Measurements from ENCODE around the gene SNX7.

Gene SNX7

GRCh38 chr1:98661544-98662355 is at the start of gene SNX7:
TSS of gene SNX7 (plus strand) at chr1:98661721. CDS start at chr1:98661732, 11 bp downstream.
- Histone ChIP-seq H3K27me3 (ENCODE audit: insufficient read depth, low read length) (no peaks in the 10 kb centered on the region), H3K79me2 (ENCODE audit: control insufficient read depth, insufficient read depth, low read length, unreplicated experiment) (peaks cover 38% of the 10 kb centered on the region), H2AFZ (ENCODE audit: low read length, unreplicated experiment) (peak within 1 kb of the TSS; percentile 72), H3K27ac (ENCODE audit: low read depth, low read length) (peak within 1 kb of the TSS; percentile 46), H3K36me3 (ENCODE audit: insufficient read depth, low read length) (no peaks in the 10 kb centered on the region), H3K4me1 (ENCODE audit: control insufficient read depth, insufficient read depth, low read length, unreplicated experiment) (peaks cover 10% of the 10 kb centered on the region), H3K4me3 (ENCODE audit: low read depth, low read length) (peak within 1 kb of the TSS; percentile 83)

GRCh38 chr1:98637316-98637715 is 24.2 kb upstream of the SNX7 start:
- Histone ChIP-seq H2AFZ (ENCODE audit: low read length, unreplicated experiment) (no peak overlapping the region), H3K4me3 (ENCODE audit: low read depth, low read length) (no peak overlapping the region)

GRCh38 chr1:98638185-98638584 is 23.3 kb upstream of the SNX7 start:
- Histone ChIP-seq H3K79me2 (ENCODE audit: control insufficient read depth, insufficient read depth, low read length, unreplicated experiment) (no peaks in the 10 kb centered on the region), H3K4me1 (ENCODE audit: control insufficient read depth, insufficient read depth, low read length, unreplicated experiment) (no peaks in the 10 kb centered on the region), H3K27me3 (ENCODE audit: insufficient read depth, low read length) (no peaks in the 10 kb centered on the region; the same call in 1 of the 2 replicates), H2AFZ (ENCODE audit: low read length, unreplicated experiment) (no peak overlapping the region), H3K27ac (ENCODE audit: low read depth, low read length) (no peak overlapping the region), H3K4me3 (ENCODE audit: low read depth, low read length) (no peak overlapping the region), H3K36me3 (ENCODE audit: insufficient read depth, low read length) (no peaks in the 10 kb centered on the region)

More at GRCh38 chr1:98637316-98637715, 24.2 kb upstream of the SNX7 start:
- no peaks in the 10 kb centered on the region; the same call in 1 of the 2 replicates for H3K27me3 ChIP-seq (ENCODE audit: insufficient read depth, low read length)
- H3K4me1 ChIP-seq (ENCODE audit: control insufficient read depth, insufficient read depth, low read length, unreplicated experiment), result no peaks in the 10 kb centered on the region
- no peaks in the 10 kb centered on the region for H3K79me2 ChIP-seq (ENCODE audit: control insufficient read depth, insufficient read depth, low read length, unreplicated experiment)
- no peak overlapping the region for H3K27ac ChIP-seq (ENCODE audit: low read depth, low read length)
- no peaks in the 10 kb centered on the region for H3K36me3 ChIP-seq (ENCODE audit: insufficient read depth, low read length)

- no peak overlapping the region for H3K4me3 ChIP-seq (ENCODE audit: low read depth, low read length)
- no peaks in the 10 kb centered on the region for H3K36me3 ChIP-seq (ENCODE audit: insufficient read depth, low read length)
- H2AFZ ChIP-seq (ENCODE audit: low read length, unreplicated experiment), result no peak overlapping the region
- no peaks in the 10 kb centered on the region for H3K4me1 ChIP-seq (ENCODE audit: control insufficient read depth, insufficient read depth, low read length, unreplicated experiment)
- peaks cover 3% of the 10 kb centered on the region; the same call in 1 of the 2 replicates for H3K27me3 ChIP-seq (ENCODE audit: insufficient read depth, low read length)
- H3K27ac ChIP-seq (ENCODE audit: low read depth, low read length), result no peak overlapping the region
- H3K79me2 ChIP-seq (ENCODE audit: control insufficient read depth, insufficient read depth, low read length, unreplicated experiment), result no peaks in the 10 kb centered on the region
Observed at GRCh38 chr1:98644510-98644909, 17.0 kb upstream of the SNX7 start.

GRCh38 chr1:98651116-98651632 is 10.3 kb upstream of the SNX7 start:
- Histone ChIP-seq H3K27me3 (ENCODE audit: insufficient read depth, low read length) (peaks cover 3% of the 10 kb centered on the region; the same call in 1 of the 2 replicates), H2AFZ (ENCODE audit: low read length, unreplicated experiment) (no peak overlapping the region), H3K27ac (ENCODE audit: low read depth, low read length) (no peak overlapping the region), H3K4me3 (ENCODE audit: low read depth, low read length) (no peak overlapping the region), H3K79me2 (ENCODE audit: control insufficient read depth, insufficient read depth, low read length, unreplicated experiment) (no peaks in the 10 kb centered on the region), H3K4me1 (ENCODE audit: control insufficient read depth, insufficient read depth, low read length, unreplicated experiment) (no peaks in the 10 kb centered on the region), H3K36me3 (ENCODE audit: insufficient read depth, low read length) (no peaks in the 10 kb centered on the region)

- Histone ChIP-seq H3K79me2 (ENCODE audit: control insufficient read depth, insufficient read depth, low read length, unreplicated experiment) (no peaks in the 10 kb centered on the region), H2AFZ (ENCODE audit: low read length, unreplicated experiment) (no peak overlapping the region), H3K27ac (ENCODE audit: low read depth, low read length) (no peak overlapping the region), H3K36me3 (ENCODE audit: insufficient read depth, low read length) (no peaks in the 10 kb centered on the region), H3K4me1 (ENCODE audit: control insufficient read depth, insufficient read depth, low read length, unreplicated experiment) (no peaks in the 10 kb centered on the region), H3K27me3 (ENCODE audit: insufficient read depth, low read length) (no peaks in the 10 kb centered on the region), H3K4me3 (ENCODE audit: low read depth, low read length) (no peak overlapping the region)
Observed at GRCh38 chr1:98653123-98653522, 8.4 kb upstream of the SNX7 start.

GRCh38 chr1:98659879-98660278 is 1.6 kb upstream of the SNX7 start:
- Histone ChIP-seq H3K4me3 (ENCODE audit: low read depth, low read length) (no peak overlapping the region), H2AFZ (ENCODE audit: low read length, unreplicated experiment) (no peak overlapping the region), H3K79me2 (ENCODE audit: control insufficient read depth, insufficient read depth, low read length, unreplicated experiment) (peaks cover 23% of the 10 kb centered on the region), H3K36me3 (ENCODE audit: insufficient read depth, low read length) (no peaks in the 10 kb centered on the region), H3K27me3 (ENCODE audit: insufficient read depth, low read length) (no peaks in the 10 kb centered on the region), H3K27ac (ENCODE audit: low read depth, low read length) (no peak overlapping the region), H3K4me1 (ENCODE audit: control insufficient read depth, insufficient read depth, low read length, unreplicated experiment) (peaks cover 10% of the 10 kb centered on the region)

GRCh38 chr1:98660940-98661543 is 479 bp upstream of the SNX7 start:
- H3K4me1 ChIP-seq (ENCODE audit: control insufficient read depth, insufficient read depth, low read length, unreplicated experiment), result peaks cover 10% of the 10 kb centered on the region
- peak overlapping the region; percentile 83 for H3K4me3 ChIP-seq (ENCODE audit: low read depth, low read length)
- H3K79me2 ChIP-seq (ENCODE audit: control insufficient read depth, insufficient read depth, low read length, unreplicated experiment), result peaks cover 31% of the 10 kb centered on the region
- H3K36me3 ChIP-seq (ENCODE audit: insufficient read depth, low read length), result no peaks in the 10 kb centered on the region
- H2AFZ ChIP-seq (ENCODE audit: low read length, unreplicated experiment), result peak overlapping the region; percentile 72
- no peaks in the 10 kb centered on the region for H3K27me3 ChIP-seq (ENCODE audit: insufficient read depth, low read length)
- peak overlapping the region; percentile 28 for H3K27ac ChIP-seq (ENCODE audit: low read depth, low read length)

- no peaks in the 10 kb centered on the region for H3K36me3 ChIP-seq (ENCODE audit: insufficient read depth, low read length)
- H2AFZ ChIP-seq (ENCODE audit: low read length, unreplicated experiment), result peak overlapping the region; percentile 64
- H3K27ac ChIP-seq (ENCODE audit: low read depth, low read length), result peak overlapping the region; percentile 46
- peaks cover 43% of the 10 kb centered on the region for H3K79me2 ChIP-seq (ENCODE audit: control insufficient read depth, insufficient read depth, low read length, unreplicated experiment)
- H3K4me3 ChIP-seq (ENCODE audit: low read depth, low read length), result peak overlapping the region; percentile 83
- peaks cover 10% of the 10 kb centered on the region for H3K4me1 ChIP-seq (ENCODE audit: control insufficient read depth, insufficient read depth, low read length, unreplicated experiment)
- H3K27me3 ChIP-seq (ENCODE audit: insufficient read depth, low read length), result no peaks in the 10 kb centered on the region
Observed at GRCh38 chr1:98662356-98662670, 792 bp downstream of the SNX7 start.

- Histone ChIP-seq H3K79me2 (ENCODE audit: control insufficient read depth, insufficient read depth, low read length, unreplicated experiment) (peaks cover 67% of the 10 kb centered on the region), H3K4me1 (ENCODE audit: control insufficient read depth, insufficient read depth, low read length, unreplicated experiment) (peaks cover 32% of the 10 kb centered on the region), H3K4me3 (ENCODE audit: low read depth, low read length) (peak overlapping the region; percentile 51), H3K27me3 (ENCODE audit: insufficient read depth, low read length) (no peaks in the 10 kb centered on the region), H3K36me3 (ENCODE audit: insufficient read depth, low read length) (no peaks in the 10 kb centered on the region), H3K27ac (ENCODE audit: low read depth, low read length) (peak overlapping the region; percentile 63), H2AFZ (ENCODE audit: low read length, unreplicated experiment) (peak overlapping the region; percentile 31)
Observed at GRCh38 chr1:98668733-98669132, 7.2 kb downstream of the SNX7 start.

All from ACC112 (cell line).